A673 (cell line): ENCODE results near the gene EPHB3. TPM values are rescaled to one million over a fixed set of nuclear protein-coding genes. Genes with fewer than 3 reads are reported as not detected.

Experiments used
- BruUV-seq: library from RNA; stranded (reverse); fragments of 400-500 nt; replicated peaks from 2 replicates; lab custom pipeline; 2021; lab: Mats Ljungman, UMichigan
- CTCF ChIA-PET: fragments of 300-600 bp; sonication (Branson Sonifier 250); formaldehyde crosslinking; loops from one replicate; lab custom pipeline; 2022; ENCODE audit warnings: antibody characterized with exemption; lab: Charles Lee
- POLR2A ChIA-PET: fragments of 300-600 bp; sonication (Branson Sonifier 250); formaldehyde crosslinking; loops from one replicate; lab custom pipeline; 2022; ENCODE audit warnings: antibody characterized with exemption; ENCODE audit not compliant: low non-redundant PET; lab: Charles Lee
- DNase-seq: peaks from one replicate; pipeline ENCODE4 v3.0.0-alpha.2; 2015; ENCODE audit warnings: low spot score
- H3K27ac ChIP-seq: fragments of 200-600 bp; sonication (generic); 2 replicates; pipeline ENCODE4 v1.5.1; 2016; ENCODE audit warnings: mixed run types, low read depth, mild to moderate bottlenecking, mixed read lengths, antibody characterized with exemption, low read length; ENCODE audit not compliant: poor library complexity, severe bottlenecking
- H3K27me3 ChIP-seq: fragments of 200-600 bp; sonication (generic); replicated peaks from 2 replicates; pipeline ENCODE4 v1.6.1; 2017; ENCODE audit warnings: mixed run types, low read depth, mild to moderate bottlenecking, mixed read lengths, antibody characterized with exemption, low read length; ENCODE audit not compliant: insufficient read depth, poor library complexity
- H3K36me3 ChIP-seq: fragments of 200-600 bp; sonication (generic); 2 replicates; pipeline ENCODE4 v1.6.1; 2016; ENCODE audit warnings: mixed run types, mild to moderate bottlenecking, mixed read lengths, antibody characterized with exemption, low read length; ENCODE audit not compliant: insufficient read depth, poor library complexity, severe bottlenecking
- H3K4me1 ChIP-seq: fragments of 200-600 bp; sonication (generic); 2 replicates; pipeline ENCODE4 v1.6.1; 2017; ENCODE audit warnings: mixed run types, mild to moderate bottlenecking, mixed read lengths, antibody characterized with exemption, low read length; ENCODE audit not compliant: insufficient read depth, poor library complexity, severe bottlenecking
- H3K4me3 ChIP-seq: fragments of 200-600 bp; sonication (generic); 2 replicates; pipeline ENCODE4 v1.5.1; 2016; ENCODE audit warnings: low read depth, mixed run types, mild to moderate bottlenecking, mixed read lengths, low read length; ENCODE audit not compliant: poor library complexity, severe bottlenecking
- H3K9me3 ChIP-seq: fragments of 200-600 bp; sonication (generic); 2 replicates; pipeline ENCODE4 v1.6.1; 2016; ENCODE audit warnings: mixed run types, low read depth, mild to moderate bottlenecking, mixed read lengths, antibody characterized with exemption, low read length; ENCODE audit not compliant: poor library complexity, severe bottlenecking
- EZH2 ChIP-seq: fragments of 200-600 bp; sonication (generic); IDR thresholded peaks from 2 replicates; pipeline ENCODE4 v1.6.1; 2017; ENCODE audit warnings: borderline replicate concordance, low read depth, mild to moderate bottlenecking, mixed read lengths, antibody characterized with exemption, low read length; ENCODE audit not compliant: poor library complexity, severe bottlenecking
- intact Hi-C: fragments of 100-400 bp; cut with micrococcal nuclease; formaldehyde crosslinking; loops from one replicate; pipeline ENCODE4 v1.10.0; 2022; ENCODE audit not compliant: unreplicated experiment
- total RNA-seq: library from RNA; stranded (reverse); gene quantifications from 2 replicates; pipeline ENCODE4 v1.2.3, GENCODE V29; 2021
- TF ChIP-seq, protein P1 (sequence below): fragments of 300-800, 200-600 bp; sonication (generic); conservative IDR thresholded peaks from 2 replicates; pipeline ENCODE4 v1.5.1; 2017; ENCODE audit warnings: low read depth, mild to moderate bottlenecking, antibody characterized with exemption, low read length, moderate library complexity, mixed read lengths

EPHB3 gene
- total RNA-seq, 1 experiment from 2014 or later, result 15.6 TPM

DNA sequence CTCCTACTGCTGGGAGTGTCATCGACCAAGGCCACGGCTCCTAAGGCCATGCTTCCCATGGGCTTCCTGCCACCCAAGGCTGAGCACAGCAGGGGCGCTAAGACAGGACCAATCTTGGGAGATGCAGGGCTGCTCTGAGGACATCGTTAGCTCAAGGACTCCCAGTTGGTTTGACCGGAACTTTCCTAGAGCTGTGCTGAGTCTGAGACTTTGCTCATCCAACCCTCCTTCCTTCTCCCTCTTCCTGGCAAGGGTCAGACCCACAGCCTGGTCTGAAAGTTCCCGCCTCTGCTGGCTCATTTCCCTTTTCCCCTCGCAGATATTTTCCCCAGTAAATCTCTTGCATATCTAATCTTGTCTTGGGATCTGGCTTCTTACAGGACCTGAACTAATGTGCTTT is 57.2 kb downstream of the EPHB3 start:
- no peaks in the 10 kb centered on the region for H3K27me3 ChIP-seq
- ChIA-PET POLR2A (interaction anchor here (0.5 kb wide), 1 partner anchor 13 kb away, joined by 4 read pairs; no protein-coding TSS in a partner anchor), CTCF (no interaction called here)
- no TSS peak for BruUV-seq
- H3K4me3 ChIP-seq, result no peak overlapping the region
- intact Hi-C loops, result no loop called here
- no peaks in the 10 kb centered on the region for H3K4me1 ChIP-seq
- TF ChIP-seq EZH2, result no peak
- TF ChIP-seq, protein P1, sequence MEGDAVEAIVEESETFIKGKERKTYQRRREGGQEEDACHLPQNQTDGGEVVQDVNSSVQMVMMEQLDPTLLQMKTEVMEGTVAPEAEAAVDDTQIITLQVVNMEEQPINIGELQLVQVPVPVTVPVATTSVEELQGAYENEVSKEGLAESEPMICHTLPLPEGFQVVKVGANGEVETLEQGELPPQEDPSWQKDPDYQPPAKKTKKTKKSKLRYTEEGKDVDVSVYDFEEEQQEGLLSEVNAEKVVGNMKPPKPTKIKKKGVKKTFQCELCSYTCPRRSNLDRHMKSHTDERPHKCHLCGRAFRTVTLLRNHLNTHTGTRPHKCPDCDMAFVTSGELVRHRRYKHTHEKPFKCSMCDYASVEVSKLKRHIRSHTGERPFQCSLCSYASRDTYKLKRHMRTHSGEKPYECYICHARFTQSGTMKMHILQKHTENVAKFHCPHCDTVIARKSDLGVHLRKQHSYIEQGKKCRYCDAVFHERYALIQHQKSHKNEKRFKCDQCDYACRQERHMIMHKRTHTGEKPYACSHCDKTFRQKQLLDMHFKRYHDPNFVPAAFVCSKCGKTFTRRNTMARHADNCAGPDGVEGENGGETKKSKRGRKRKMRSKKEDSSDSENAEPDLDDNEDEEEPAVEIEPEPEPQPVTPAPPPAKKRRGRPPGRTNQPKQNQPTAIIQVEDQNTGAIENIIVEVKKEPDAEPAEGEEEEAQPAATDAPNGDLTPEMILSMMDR, result no peak
- H3K9me3 ChIP-seq, result no peaks in the 10 kb centered on the region
- no peak overlapping the region for H3K27ac ChIP-seq
- DNase-seq, result no peak
- H3K36me3 ChIP-seq, result no peaks in the 10 kb centered on the region

DNA sequence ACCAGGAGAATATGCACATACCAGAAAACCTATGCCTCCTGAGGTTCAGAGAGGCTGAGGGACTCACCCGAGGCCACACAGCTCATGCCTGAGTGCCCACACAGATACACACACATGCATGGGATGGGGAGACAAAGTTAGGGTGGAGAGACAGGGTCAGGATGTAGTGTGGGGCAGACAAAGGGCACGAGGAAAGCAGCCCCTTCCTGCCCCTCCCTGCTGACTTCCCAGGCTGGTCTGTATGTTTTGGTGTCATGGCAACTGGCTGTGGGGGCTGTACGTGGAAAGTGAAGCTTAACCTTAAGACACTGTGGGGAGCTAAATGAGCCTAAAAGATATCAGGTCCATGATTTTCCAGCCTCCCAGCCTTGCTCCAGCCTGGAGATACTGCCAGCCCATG is 57.8 kb downstream of the EPHB3 start:
- no peak overlapping the region for H3K4me3 ChIP-seq
- DNase-seq, result no peak
- H3K4me1 ChIP-seq, result no peaks in the 10 kb centered on the region
- no peaks in the 10 kb centered on the region for H3K27me3 ChIP-seq
- TF ChIP-seq, protein P1, result no peak
- TF ChIP-seq EZH2, result no peak
- CTCF ChIA-PET, result no interaction called here
- no peaks in the 10 kb centered on the region for H3K9me3 ChIP-seq
- intact Hi-C loops, result no loop called here
- no peaks in the 10 kb centered on the region for H3K36me3 ChIP-seq
- H3K27ac ChIP-seq, result no peak overlapping the region
- BruUV-seq, result no TSS peak
- POLR2A ChIA-PET, result interaction anchor here (0.5 kb wide), 1 partner anchor 13 kb away, joined by 4 read pairs; no protein-coding TSS in a partner anchor

DNA sequence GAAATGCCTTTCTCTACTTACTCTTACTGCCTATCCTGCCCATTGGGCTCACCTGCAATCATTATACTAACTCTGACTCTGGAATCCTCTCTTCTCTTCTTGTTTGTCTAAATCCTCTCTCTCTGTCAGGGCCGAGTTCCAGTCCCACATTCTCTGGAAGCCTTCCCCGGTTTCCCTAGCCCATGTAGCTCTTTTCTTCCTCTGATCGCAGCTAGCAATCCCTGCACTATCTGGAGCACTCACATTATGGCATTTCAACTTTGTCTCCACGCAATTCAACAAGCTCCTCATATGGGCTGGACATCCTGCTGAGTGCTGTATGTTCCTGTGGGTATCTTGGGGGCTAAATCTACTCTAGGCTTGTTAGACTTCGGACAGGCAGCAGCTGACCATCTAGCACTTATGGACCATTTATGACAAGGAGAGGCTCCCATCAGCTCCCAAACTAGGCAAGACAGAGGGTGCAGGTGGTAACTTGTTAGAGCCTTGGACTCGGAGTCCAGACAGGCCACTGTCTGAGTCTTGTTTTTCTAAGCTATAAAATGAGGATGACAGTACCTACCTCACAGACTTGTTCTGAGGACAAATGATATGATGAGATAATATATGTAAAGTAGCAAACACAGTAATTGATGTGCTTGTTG is 58.3 kb downstream of the EPHB3 start:
- CTCF ChIA-PET, result no interaction called here
- POLR2A ChIA-PET, result no interaction called here
- H3K36me3 ChIP-seq, result no peaks in the 10 kb centered on the region

More for the DNA sequence above, 58.3 kb downstream of the EPHB3 start:
- no TSS peak for BruUV-seq
- Histone ChIP-seq H3K9me3 (no peaks in the 10 kb centered on the region), H3K4me1 (no peaks in the 10 kb centered on the region), H3K27ac (no peak overlapping the region), H3K27me3 (no peaks in the 10 kb centered on the region), H3K4me3 (no peak overlapping the region)
- intact Hi-C loops, result no loop called here
- no peak for DNase-seq
- no peak for TF ChIP-seq EZH2
- TF ChIP-seq, protein P1, result no peak
